ENCODE results near the gene ADAMTS5.

The ADAMTS5 gene

DNA sequence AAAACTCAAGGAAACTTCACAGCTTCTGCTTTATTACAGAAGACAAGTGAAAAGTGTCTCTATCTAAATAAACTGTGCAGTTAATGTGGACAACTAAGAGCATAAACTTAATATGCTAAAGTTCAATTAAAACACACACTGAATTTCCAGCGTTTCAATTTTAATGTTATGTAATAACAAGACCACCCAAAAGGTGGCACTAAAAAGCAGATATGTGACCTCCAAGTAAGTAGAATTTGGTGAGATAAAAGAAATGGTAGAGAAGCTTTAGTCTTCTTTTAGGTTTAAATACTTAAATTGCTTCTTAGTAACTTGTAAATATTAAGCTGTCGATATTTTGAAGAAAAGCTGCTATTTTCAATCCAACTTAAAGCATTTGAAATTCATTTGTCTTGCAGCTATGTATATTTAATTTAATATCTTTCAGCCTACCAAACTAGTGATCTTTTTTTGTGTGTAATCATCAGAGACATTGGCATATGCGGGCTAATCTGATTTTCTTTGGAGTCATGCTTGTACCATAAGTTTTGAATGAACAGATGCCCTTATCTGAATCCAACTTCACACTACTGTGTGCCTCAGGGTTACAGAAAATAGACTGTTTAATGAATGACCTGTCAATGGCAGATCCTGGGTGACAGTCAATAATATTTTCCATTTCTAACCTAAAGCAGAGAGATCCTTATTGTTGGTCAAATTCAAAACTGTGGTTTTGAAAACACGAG, 85.2 kb downstream of the ADAMTS5 start:
- Histone ChIP-seq H3K27ac (no peak overlapping the region), H3K36me3 (ENCODE audit: insufficient read depth) (no peaks in the 10 kb centered on the region), H3K9ac (no peak overlapping the region), H3K4me3 (IDR thresholded peaks at IDR 0.05; ENCODE audit: insufficient read depth, low read depth, low read length) (no peak overlapping the region), H4K20me1 (ENCODE audit: insufficient read depth) (no peaks in the 10 kb centered on the region), H3K27me3 (ENCODE audit: insufficient read depth, low read depth) (no peaks in the 10 kb centered on the region), H3K4me2 (no peak overlapping the region), H3K79me2 (ENCODE audit: insufficient read depth, low read depth) (no peaks in the 10 kb centered on the region), H3K4me1 (ENCODE audit: low read depth, poor library complexity, severe bottlenecking) (no peaks in the 10 kb centered on the region), H2AFZ (ENCODE audit: low read depth) (no peak overlapping the region)
- TF ChIP-seq, protein P1, sequence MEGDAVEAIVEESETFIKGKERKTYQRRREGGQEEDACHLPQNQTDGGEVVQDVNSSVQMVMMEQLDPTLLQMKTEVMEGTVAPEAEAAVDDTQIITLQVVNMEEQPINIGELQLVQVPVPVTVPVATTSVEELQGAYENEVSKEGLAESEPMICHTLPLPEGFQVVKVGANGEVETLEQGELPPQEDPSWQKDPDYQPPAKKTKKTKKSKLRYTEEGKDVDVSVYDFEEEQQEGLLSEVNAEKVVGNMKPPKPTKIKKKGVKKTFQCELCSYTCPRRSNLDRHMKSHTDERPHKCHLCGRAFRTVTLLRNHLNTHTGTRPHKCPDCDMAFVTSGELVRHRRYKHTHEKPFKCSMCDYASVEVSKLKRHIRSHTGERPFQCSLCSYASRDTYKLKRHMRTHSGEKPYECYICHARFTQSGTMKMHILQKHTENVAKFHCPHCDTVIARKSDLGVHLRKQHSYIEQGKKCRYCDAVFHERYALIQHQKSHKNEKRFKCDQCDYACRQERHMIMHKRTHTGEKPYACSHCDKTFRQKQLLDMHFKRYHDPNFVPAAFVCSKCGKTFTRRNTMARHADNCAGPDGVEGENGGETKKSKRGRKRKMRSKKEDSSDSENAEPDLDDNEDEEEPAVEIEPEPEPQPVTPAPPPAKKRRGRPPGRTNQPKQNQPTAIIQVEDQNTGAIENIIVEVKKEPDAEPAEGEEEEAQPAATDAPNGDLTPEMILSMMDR (conservative IDR thresholded peaks at IDR 0.05; ENCODE audit: low read depth, low read length) = 0 out of 2 replicates have a peak, but pooled peaks have one; percentile 39

DNA sequence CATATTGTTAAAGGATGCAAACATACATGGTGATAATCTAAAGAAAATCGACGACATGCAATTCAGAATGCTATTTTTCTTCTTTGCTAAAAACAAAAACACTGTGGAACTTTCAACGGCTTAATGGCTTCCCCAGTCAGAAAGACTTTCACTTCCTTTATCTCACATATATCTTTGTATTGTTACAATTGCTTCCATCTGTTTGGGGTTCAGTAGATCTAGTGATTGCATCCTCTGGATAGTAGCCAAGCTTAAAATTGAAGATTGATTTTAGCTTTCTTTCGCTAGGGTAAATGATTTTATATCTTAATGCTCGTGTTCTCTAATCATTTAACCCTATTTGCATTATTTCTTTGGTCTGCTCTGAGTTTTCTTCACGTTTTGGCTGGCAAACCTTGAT, 89.9 kb downstream of the ADAMTS5 start:
- no peaks in the 10 kb centered on the region for H3K27me3 ChIP-seq (ENCODE audit: insufficient read depth, low read depth)
- H3K4me1 ChIP-seq (ENCODE audit: low read depth, poor library complexity, severe bottlenecking) = no peaks in the 10 kb centered on the region
- TF ChIP-seq, protein P1 (conservative IDR thresholded peaks at IDR 0.05; ENCODE audit: low read depth, low read length) = no peak
- H3K36me3 ChIP-seq (ENCODE audit: insufficient read depth) = no peaks in the 10 kb centered on the region
- H3K27ac ChIP-seq = no peak overlapping the region
- H2AFZ ChIP-seq (ENCODE audit: low read depth) = no peak overlapping the region
- no peak overlapping the region for H3K4me2 ChIP-seq
- H3K4me3 ChIP-seq (IDR thresholded peaks at IDR 0.05; ENCODE audit: insufficient read depth, low read depth, low read length) = no peak overlapping the region
- no peaks in the 10 kb centered on the region for H3K79me2 ChIP-seq (ENCODE audit: insufficient read depth, low read depth)
- no peaks in the 10 kb centered on the region for H4K20me1 ChIP-seq (ENCODE audit: insufficient read depth)
- H3K9ac ChIP-seq = no peak overlapping the region

DNA sequence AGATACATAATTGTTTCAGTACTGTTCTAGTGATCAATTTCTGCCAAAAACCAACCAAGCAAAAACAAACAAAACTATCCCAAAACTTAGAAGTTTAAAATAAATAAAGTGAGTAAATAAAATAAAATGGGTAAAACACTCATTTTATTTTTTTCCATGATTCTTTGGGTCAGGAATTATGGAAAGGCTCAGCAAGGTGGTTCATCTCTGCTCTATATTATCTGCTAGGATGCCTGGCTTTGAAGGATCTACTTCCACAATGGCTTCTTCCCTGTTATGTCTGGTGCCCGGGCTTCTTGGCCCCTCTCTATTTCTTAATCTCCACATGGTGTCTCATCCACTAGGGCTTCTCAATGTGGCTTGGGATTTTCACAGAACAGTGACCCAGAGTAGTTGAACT, 92.5 kb downstream of the ADAMTS5 start:
- Histone ChIP-seq H3K27me3 (ENCODE audit: insufficient read depth, low read depth) (no peaks in the 10 kb centered on the region), H2AFZ (ENCODE audit: low read depth) (no peak overlapping the region), H3K9ac (no peak overlapping the region), H3K4me3 (IDR thresholded peaks at IDR 0.05; ENCODE audit: insufficient read depth, low read depth, low read length) (no peak overlapping the region), H3K36me3 (ENCODE audit: insufficient read depth) (no peaks in the 10 kb centered on the region), H3K79me2 (ENCODE audit: insufficient read depth, low read depth) (no peaks in the 10 kb centered on the region), H3K4me2 (no peak overlapping the region), H3K27ac (no peak overlapping the region), H3K4me1 (ENCODE audit: low read depth, poor library complexity, severe bottlenecking) (no peaks in the 10 kb centered on the region), H4K20me1 (ENCODE audit: insufficient read depth) (no peaks in the 10 kb centered on the region)
- TF ChIP-seq, protein P1 (conservative IDR thresholded peaks at IDR 0.05; ENCODE audit: low read depth, low read length) = no peak

Data from KMS-11 (cell line).